ENCODE measurements around the gene SORD.

DNA sequence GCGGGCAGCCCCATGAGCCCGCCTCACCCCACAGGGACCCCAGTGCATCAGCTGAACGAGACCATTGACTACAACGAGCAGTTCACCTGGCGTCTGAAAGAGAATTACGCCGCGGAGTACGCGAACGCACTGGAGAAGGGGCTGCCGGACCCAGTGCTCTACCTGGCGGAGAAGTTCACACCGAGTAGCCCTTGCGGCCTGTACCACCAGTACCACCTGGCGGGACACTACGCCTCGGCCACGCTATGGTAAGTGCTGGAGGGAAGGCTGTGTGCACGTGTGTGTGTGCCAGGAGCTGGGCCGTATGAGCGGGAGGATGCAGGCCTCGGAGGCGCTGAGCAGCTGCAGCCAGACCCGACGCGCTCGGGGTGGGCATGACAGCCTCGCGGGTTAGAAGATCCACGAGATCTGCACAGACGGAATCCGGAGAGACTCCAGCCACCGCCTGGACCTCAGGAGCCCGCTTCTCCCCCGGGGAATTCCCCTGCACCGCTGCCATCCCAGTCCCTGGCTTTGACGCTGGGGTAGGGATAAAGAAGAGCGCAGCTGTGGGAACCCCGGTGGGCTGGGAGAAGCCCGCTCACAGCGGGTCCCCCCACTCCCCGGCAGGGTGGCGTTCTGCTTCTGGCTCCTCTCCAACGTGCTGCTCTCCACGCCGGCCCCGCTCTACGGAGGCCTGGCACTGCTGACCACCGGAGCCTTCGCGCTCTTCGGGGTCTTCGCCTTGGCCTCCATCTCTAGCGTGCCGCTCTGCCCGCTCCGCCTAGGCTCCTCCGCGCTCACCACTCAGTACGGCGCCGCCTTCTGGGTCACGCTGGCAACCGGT, 93.7 kb downstream of the SORD start:
- TF ChIP-seq, protein P1, sequence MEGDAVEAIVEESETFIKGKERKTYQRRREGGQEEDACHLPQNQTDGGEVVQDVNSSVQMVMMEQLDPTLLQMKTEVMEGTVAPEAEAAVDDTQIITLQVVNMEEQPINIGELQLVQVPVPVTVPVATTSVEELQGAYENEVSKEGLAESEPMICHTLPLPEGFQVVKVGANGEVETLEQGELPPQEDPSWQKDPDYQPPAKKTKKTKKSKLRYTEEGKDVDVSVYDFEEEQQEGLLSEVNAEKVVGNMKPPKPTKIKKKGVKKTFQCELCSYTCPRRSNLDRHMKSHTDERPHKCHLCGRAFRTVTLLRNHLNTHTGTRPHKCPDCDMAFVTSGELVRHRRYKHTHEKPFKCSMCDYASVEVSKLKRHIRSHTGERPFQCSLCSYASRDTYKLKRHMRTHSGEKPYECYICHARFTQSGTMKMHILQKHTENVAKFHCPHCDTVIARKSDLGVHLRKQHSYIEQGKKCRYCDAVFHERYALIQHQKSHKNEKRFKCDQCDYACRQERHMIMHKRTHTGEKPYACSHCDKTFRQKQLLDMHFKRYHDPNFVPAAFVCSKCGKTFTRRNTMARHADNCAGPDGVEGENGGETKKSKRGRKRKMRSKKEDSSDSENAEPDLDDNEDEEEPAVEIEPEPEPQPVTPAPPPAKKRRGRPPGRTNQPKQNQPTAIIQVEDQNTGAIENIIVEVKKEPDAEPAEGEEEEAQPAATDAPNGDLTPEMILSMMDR (IDR thresholded peaks at IDR 0.05; ENCODE audit: borderline replicate concordance, extremely low read depth, low read length, poor library complexity, severe bottlenecking) = no peak
- TF ChIP-seq EZH2 (IDR thresholded peaks at IDR 0.05; ENCODE audit: borderline replicate concordance, low read depth, low read length, severe bottlenecking) = no peak
